Stimulated activated CD8-positive, alpha-beta memory T cell treated with anti-CD3 and anti-CD28 coated beads, Interleukin-15, amount 100 ng/mL, for 48 hours (primary cell): Measurements from ENCODE around the gene GABRG3.

ENCODE experiments used
- DNase-seq, 2 donors: peaks; one replicate each; pipeline ENCODE4 v3.0.0-alpha.2; 2020; ENCODE audit warnings: low read depth in 2 of 2

The GABRG3 gene

DNA sequence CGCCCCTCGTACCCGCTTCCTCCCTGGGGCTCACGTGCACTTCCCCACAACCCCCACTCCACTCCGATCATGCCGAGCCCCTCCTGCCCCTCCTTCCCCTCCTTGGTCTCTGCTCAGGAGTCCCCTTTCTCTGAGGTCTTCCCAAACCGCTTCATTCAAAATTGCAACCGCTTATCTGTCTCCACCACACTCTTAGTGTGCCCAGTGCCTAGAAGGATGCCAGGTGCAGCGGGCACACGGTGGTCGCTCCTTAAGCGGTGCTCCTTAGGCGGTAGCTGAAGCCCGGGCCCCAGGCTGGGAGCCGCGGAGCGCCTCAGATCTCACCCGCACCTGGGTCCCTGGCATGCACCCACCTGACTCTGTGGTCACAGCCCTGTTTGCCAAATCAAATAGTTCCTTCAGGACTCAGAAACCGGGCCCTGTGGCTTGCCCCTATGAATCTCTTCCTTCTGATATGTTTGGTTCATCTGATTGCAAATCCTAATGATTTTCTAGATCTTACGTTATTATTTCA is 603.6 kb downstream of the GABRG3 start:
- no peak for DNase-seq

DNA sequence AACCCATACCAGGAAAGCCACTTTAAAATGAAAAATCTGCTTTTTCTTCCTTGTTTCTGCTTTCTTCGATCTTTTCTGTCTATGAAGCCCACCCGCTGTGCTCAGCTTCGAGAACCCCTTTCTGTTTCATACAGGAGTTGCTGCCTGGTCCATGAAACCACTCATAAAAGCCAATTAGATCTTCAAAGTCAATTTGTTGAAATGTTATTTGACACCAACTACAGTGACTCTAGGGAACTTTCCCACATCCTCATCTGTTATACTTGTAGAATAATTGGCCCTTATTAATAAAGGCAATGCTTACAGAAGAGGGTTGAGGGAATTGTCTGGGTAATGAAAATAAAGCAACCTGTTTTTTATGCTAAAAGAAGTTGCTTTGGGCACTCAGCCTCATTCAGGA is 604.5 kb downstream of the GABRG3 start:
- no peak for DNase-seq

DNA sequence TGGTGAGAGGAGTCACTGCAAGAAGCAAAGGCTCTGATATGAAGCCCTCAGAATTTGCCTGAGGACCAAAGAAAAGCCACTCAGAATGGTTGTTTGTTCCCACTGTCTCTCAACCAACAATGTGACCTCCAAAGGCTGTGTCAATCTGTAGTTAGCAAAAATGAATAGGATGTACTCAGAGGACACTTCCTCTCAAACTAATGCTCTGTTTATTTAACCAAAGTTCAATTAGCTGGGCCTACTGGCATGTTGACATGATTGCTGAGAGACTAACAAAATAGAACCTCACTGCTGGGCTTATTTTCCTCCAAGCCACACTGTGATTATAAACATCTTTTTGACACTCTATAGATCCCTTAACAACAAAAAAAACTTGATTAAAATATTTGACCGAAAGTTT is 605.6 kb downstream of the GABRG3 start:
- no peak for DNase-seq

DNA sequence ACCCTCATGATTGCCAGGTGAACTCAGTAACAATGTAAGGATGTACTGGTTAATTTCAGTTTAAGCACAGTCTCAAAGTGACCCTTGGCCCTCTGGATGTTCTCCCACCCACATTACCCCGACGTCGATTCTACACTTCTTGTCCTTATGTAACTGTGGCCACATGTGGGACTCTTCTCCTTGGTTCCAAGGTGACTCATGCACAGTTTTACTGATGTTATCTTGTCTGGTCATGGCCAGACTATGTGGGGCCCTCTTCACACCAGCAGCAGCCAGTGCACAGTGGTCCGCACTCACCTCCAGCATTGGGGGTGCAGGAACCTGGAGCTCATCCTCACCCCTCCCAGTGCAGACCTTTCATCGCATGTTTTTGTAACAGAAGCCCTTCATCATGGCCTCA is 608.8 kb downstream of the GABRG3 start:
- DNase-seq, result no peak

DNA sequence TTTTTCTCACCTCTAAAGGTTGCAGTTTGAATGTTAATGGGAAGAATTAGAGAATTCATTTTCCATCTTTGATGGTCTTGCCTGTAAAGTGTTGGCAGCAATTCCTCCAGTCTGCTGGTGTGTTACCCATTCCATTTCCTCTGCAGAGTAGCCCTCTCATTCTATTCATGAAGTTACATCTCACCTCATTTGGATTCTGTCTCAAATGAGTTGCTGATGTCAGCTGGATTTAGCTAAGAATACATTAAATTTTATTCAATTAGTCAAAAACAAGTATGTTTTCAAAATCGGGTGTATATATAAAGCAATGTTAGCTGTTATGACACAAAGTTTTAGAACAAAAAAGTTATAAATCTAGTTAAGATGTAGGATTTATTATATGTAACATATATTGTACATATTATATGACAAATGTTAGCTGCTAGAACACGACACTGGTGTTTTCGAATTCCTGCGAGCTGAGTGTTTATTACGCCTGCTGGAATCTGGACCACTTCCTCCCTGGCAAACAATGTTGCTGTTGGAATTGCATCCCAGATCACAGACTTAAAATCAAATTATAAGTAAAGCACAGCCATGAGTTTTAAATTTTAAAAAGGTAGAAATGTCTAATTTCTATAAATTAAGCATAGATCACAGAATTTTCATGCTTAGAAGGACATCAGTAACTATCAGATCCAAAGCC is 611.9 kb downstream of the GABRG3 start:
- DNase-seq, result no peak

DNA sequence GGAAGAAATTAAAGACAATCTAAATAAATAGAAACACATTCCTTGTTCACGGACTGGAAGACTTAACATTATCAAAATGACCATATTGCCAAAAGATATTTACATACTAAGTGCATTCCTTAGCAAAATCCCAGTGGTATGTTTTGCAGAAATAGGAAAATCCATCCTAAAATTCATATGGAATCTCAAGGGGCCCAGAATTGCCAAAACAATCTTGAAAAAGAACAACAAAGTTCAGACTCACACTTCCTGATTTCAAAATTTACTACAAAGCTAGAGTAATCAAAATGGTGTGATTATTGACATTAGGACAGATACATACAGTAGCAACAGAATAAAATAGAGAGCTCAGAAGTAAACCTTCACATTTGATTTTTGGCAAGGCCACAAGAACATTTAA is 612.7 kb downstream of the GABRG3 start:
- DNase-seq, result no peak

DNA sequence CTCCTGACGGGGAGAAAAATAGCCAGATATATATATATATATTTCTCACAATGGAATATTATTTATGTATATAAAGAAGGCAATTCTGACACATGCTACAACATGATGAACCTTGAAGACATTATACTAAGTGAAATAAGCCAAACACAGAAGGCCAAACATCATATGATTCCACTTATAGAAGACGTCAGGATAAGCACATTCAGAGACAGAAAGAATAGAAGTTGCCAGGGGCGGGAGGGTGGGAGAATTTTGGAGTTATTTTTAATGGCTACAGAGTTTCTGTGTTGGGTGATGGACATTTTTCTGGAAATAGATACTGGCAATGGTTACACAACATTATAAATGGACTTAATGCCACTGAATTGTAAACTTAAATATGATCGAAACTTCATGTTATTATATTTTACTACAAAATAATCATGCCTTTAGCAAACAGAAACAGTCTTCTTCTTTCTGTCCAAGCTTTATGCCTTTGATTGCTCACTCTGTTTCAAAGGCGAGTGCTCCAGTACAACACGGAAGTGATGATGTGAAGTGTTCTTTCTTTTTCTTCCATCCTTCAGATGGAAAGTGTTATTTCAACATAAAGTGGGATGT is 614.2 kb downstream of the GABRG3 start:
- no peak for DNase-seq

DNA sequence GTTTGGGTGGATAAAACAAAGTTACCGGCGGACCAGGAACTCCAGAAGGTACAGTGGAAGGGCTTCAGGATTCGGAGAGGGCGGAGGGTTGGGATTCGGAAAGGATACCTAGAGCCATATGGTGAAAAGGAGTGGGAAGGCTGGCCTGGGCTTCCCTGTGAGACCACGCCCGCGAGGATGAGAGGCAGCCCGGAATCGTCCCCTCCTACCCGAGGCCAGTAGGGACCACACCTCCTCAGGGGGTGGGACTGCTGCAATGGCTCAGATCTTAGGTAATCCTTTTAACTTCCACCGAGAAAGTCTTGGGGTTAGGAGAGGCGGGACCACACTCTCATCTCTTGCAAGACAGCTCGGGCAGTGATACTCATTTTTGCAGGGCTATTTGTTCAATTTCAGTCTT is 616.8 kb downstream of the GABRG3 start:
- no peak for DNase-seq

DNA sequence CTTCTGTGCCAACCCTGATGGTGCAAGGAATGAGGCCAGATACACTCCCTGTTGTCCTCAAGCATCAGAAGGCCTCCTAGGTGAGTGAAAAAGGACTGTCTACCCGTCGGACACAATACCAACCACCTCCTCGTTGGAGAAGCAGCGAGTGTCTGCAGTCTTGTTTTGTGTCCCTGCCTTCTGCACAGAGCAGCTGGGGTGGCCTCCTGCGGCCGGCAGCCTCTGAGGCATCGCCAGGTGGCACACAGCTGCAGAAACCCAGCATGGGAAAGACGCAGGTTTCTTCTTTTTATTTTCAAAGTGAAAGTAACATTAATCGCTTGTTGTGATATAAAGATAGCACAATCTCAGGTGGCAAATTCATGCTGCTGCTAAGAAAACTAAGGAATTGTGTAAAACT is 618.3 kb downstream of the GABRG3 start:
- no peak for DNase-seq

DNA sequence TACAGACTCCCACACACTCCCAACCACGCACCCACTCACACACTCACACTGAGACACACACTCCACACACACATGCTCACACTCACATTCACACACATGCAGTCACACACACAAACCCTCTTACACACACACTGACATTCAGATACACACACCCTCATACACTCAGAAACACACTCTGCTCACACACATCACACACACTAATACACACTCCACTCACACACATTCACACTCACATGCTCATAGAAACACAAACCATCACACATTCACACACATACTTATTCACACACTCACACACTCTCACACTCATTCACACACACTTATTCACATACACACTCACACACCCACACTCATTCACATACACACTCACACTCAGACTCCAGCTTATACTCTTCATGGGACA is 618.8 kb downstream of the GABRG3 start:
- DNase-seq, result no peak
